Right lobe of liver (tissue), 6 donors: ENCODE measurements around the gene MAPK6. TPM values are rescaled to one million over a fixed set of nuclear protein-coding genes. Genes with fewer than 3 reads are reported as not detected.

Source experiments
- ATAC-seq, 4 donors: fragments of 200-7000 bp; cut with Tn5 transposase; one replicate each; pipeline ENCODE4 v1.9.1; 2020; ENCODE audit warnings: mild to moderate bottlenecking in 4 of 4, moderate library complexity in 4 of 4
- DNase-seq, 3 donors: peaks; one replicate each; pipeline ENCODE4 v3.0.0-alpha.2; 2020
- H3K27ac ChIP-seq, 3 donors: fragments of 200-600 bp; one replicate each; pipeline ENCODE4 v1.8.0; 2022
- H3K27me3 ChIP-seq, 2 donors: fragments of 200-600 bp; one replicate each; pipeline ENCODE4 v1.8.0; 2022
- H3K36me3 ChIP-seq, 4 donors: fragments of 200-600 bp; sonication (generic) in 1 of 4; one replicate each; pipeline versions ENCODE4 v1.5.1 to v1.8.0; 2017 to 2022; ENCODE audit warnings: control low read depth in 1 of 4
- H3K4me1 ChIP-seq, 4 donors: fragments of 200-600 bp; sonication (generic) in 1 of 4; one replicate each; pipeline versions ENCODE4 v1.5.1 to v1.8.0; 2017 to 2022; ENCODE audit warnings: control low read depth in 1 of 4
- H3K4me3 ChIP-seq, 3 donors: fragments of 200-600 bp; one replicate each; pipeline ENCODE4 v1.8.0; 2022
- H3K9me3 ChIP-seq, 4 donors: fragments of 200-600 bp; sonication (generic) in 1 of 4; one replicate each; pipeline versions ENCODE4 v1.5.1 to v1.8.0; 2017 to 2022; ENCODE audit warnings: control low read depth in 1 of 4
- CTCF ChIP-seq, 4 donors: fragments of 200-600 bp in 3 of 4; fragments of 450-650 bp in 1 of 4; IDR thresholded peaks; one replicate each; pipeline versions ENCODE4 v1.5.1 to v1.8.0; 2016 to 2022; ENCODE audit warnings: antibody characterized with exemption in 4 of 4, mild to moderate bottlenecking in 2 of 4
- POLR2A ChIP-seq: fragments of 450-650 bp; IDR thresholded peaks from one replicate; pipeline ENCODE4 v1.6.1; 2017; ENCODE audit warnings: antibody characterized with exemption, mild to moderate bottlenecking
- WGBS: methylation state at CpG from one replicate; pipeline ENCODE4 v1.1.6; 2018; ENCODE audit warnings: low coverage, low lambda C conversion rate; ENCODE audit not compliant: insufficient coverage; ENCODE audit errors: missing lambda C conversion rate; 5-methylcytosine and 5-hydroxymethylcytosine counted together
- intact Hi-C, 2 donors: fragments of 100-400 bp; cut with DNase I; formaldehyde crosslinking; loops; one replicate each; pipeline versions ENCODE4 v1.11.2 to v1.14.1; 2022
- total RNA-seq, 6 experiments: library from RNA; depleted of rRNA in 2 of 6; stranded (reverse); fragments of >200 nt in 2 of 6; fragmentation: NEBNext Ultra II Directional in 3 of 6; extraction: Animal tissue kit (Norgen Biotek cat#: 25700) in 3 of 6; gene quantifications; one replicate each; pipeline versions ENCODE4 v1.1.0 to v1.2.4, GENCODE V29; 2016 to 2023
- donor health status: DM: no; HTN: yes; CAD: no.
- donor health status: DM: no; HTN: no; CAD: no.
- donor health status: DM: no; HTN: no; CAD: no.
- donor health status: DM: no; HTN: yes; CAD: no.
- donor health status: DM: no; HTN: yes; CAD: no.

MAPK6 gene
- total RNA-seq, 6 experiments from 2014 or later = 15.8 to 35.8 (median 22.3) TPM

GRCh38 chr15:52085299-52085698, 66.3 kb downstream of the MAPK6 start:
- ATAC-seq = no peak
- DNase-seq = no peak
- no peaks in the 10 kb centered on the region for H3K27me3 ChIP-seq
- H3K9me3 ChIP-seq = no peaks in the 10 kb centered on the region
- H3K36me3 ChIP-seq = no peaks in the 10 kb centered on the region
- no peaks in the 10 kb centered on the region for H3K4me1 ChIP-seq
- intact Hi-C loops = no loop called here
- no peak overlapping the region for H3K27ac ChIP-seq
- TF ChIP-seq POLR2A (no peak), CTCF (IDR thresholded peaks at IDR 0.05) (no peak)
- H3K4me3 ChIP-seq = no peak overlapping the region

- no peak overlapping the region for H3K4me3 ChIP-seq
- ATAC-seq (no peak), DNase-seq (no peak)
- H3K9me3 ChIP-seq = no peaks in the 10 kb centered on the region
- H3K4me1 ChIP-seq = no peaks in the 10 kb centered on the region
- H3K27ac ChIP-seq = no peak overlapping the region
- no peaks in the 10 kb centered on the region for H3K36me3 ChIP-seq
- WGBS = 82% methylated on average over 5 of the region's 5 CpGs
- H3K27me3 ChIP-seq = no peaks in the 10 kb centered on the region
- TF ChIP-seq POLR2A (no peak), CTCF (IDR thresholded peaks at IDR 0.05) (no peak)
- intact Hi-C loops = no loop called here
These were observed 67.2 kb downstream of the MAPK6 start for GRCh38 chr15:52086011-52086786.

GRCh38 chr15:52090193-52090592, 71.2 kb downstream of the MAPK6 start:
- DNase-seq (no peak), ATAC-seq (no peak)
- Histone ChIP-seq H3K4me3 (no peak overlapping the region), H3K27ac (no peak overlapping the region), H3K4me1 (no peaks in the 10 kb centered on the region), H3K36me3 (no peaks in the 10 kb centered on the region), H3K27me3 (no peaks in the 10 kb centered on the region), H3K9me3 (no peaks in the 10 kb centered on the region)
- intact Hi-C loops = no loop called here
- TF ChIP-seq CTCF (IDR thresholded peaks at IDR 0.05) = no peak
- no peak for TF ChIP-seq POLR2A

GRCh38 chr15:52093167-52093538, 74.1 kb downstream of the MAPK6 start:
- H3K27ac ChIP-seq = peak overlapping the region in 1 of 3 donors; percentile 19
- no peaks in the 10 kb centered on the region for H3K4me1 ChIP-seq
- no peaks in the 10 kb centered on the region for H3K36me3 ChIP-seq
- no peaks in the 10 kb centered on the region for H3K27me3 ChIP-seq
- DNase-seq (no peak), ATAC-seq (peak in 2 of 4 donors; percentile 34 to 45)
- H3K4me3 ChIP-seq = no peak overlapping the region
- WGBS = 45% methylated on average over 3 of the region's 4 CpGs
- intact Hi-C loops = no loop called here
- H3K9me3 ChIP-seq = no peaks in the 10 kb centered on the region
- no peak for TF ChIP-seq POLR2A
- TF ChIP-seq CTCF (IDR thresholded peaks at IDR 0.05) = no peak
